ENCODE data around the gene HNRNPUL1. TPM values are rescaled to one million over a fixed set of nuclear protein-coding genes. Genes with fewer than 3 reads are reported as not detected.

The HNRNPUL1 gene
- total and polyA plus RNA-seq, 2 experiments from 2014 or later, result 111 to 112 TPM

DNA sequence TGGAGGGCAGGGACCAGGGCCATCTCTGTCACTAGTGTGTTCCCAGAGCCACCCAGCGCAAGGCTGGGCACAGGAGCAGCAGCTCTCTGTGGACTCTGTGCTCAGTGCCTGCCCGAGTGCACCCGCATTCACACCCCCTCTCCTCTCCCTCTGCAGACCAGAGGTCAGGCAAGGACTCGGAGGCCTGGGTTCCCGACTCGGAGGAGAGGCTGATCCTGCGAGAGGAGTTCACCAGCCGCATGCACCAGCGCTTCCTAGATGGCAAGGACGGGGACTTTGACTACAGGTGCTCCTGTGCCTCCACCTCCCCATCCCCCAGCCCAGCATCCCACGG lies 56.0 kb downstream of the HNRNPUL1 start:
- Histone ChIP-seq H4K20me1 (ENCODE audit: insufficient read depth) (no peaks in the 10 kb centered on the region), H3K27ac (no peak overlapping the region), H3K36me3 (ENCODE audit: low read depth) (peaks cover 12% of the 10 kb centered on the region), H3K9me3 (ENCODE audit: low read depth) (no peaks in the 10 kb centered on the region), H3K4me3 (no peak overlapping the region), H3K79me2 (ENCODE audit: insufficient read depth) (peaks cover 28% of the 10 kb centered on the region), H3F3A (ENCODE audit: insufficient read depth) (peaks cover 41% of the 10 kb centered on the region), H3K4me1 (ENCODE audit: insufficient read depth) (peaks cover 35% of the 10 kb centered on the region), H3K27me3 (replicated peaks; ENCODE audit: insufficient read depth) (no peaks in the 10 kb centered on the region), H3K9me2 (ENCODE audit: insufficient read depth) (no peaks in the 10 kb centered on the region), H2AFZ (no peak overlapping the region), H3K9ac (no peak overlapping the region), H3K4me2 (ENCODE audit: unreplicated experiment) (no peak overlapping the region)
- WGBS, 2 experiments (ENCODE audit: low coverage in 1 of 2, low lambda C conversion rate in 2 of 2, missing lambda C conversion rate in 2 of 2), result 85 to 86% methylated on average over 9 to 11 of the region's 11 CpGs
- in situ Hi-C loops (cut with MboI), result no loop called here
- DNase-seq, result no peak
- no peak for TF ChIP-seq EZH2phosphoT487 (IDR thresholded peaks at IDR 0.05; ENCODE audit: insufficient read depth, low read depth)
- TF ChIP-seq EZH2 (IDR thresholded peaks at IDR 0.05; ENCODE audit: insufficient read depth, poor library complexity, severe bottlenecking), result no peak

GRCh38 chr19:41320568-41320967 lies 56.4 kb downstream of the HNRNPUL1 start:
- DNase-seq, result no peak
- Histone ChIP-seq H3K36me3 (ENCODE audit: low read depth) (peaks cover 12% of the 10 kb centered on the region), H3F3A (ENCODE audit: insufficient read depth) (peaks cover 43% of the 10 kb centered on the region), H2AFZ (no peak overlapping the region), H4K20me1 (ENCODE audit: insufficient read depth) (no peaks in the 10 kb centered on the region), H3K9ac (no peak overlapping the region), H3K4me1 (ENCODE audit: insufficient read depth) (peaks cover 39% of the 10 kb centered on the region), H3K9me2 (ENCODE audit: insufficient read depth) (no peaks in the 10 kb centered on the region), H3K4me2 (ENCODE audit: unreplicated experiment) (no peak overlapping the region), H3K27me3 (replicated peaks; ENCODE audit: insufficient read depth) (no peaks in the 10 kb centered on the region), H3K27ac (no peak overlapping the region), H3K4me3 (no peak overlapping the region), H3K79me2 (ENCODE audit: insufficient read depth) (peaks cover 24% of the 10 kb centered on the region), H3K9me3 (ENCODE audit: low read depth) (no peaks in the 10 kb centered on the region)
- in situ Hi-C loops (cut with MboI), result no loop called here
- TF ChIP-seq EZH2phosphoT487 (IDR thresholded peaks at IDR 0.05; ENCODE audit: insufficient read depth, low read depth), result no peak
- no peak for TF ChIP-seq EZH2 (IDR thresholded peaks at IDR 0.05; ENCODE audit: insufficient read depth, poor library complexity, severe bottlenecking)
- WGBS, 2 experiments (ENCODE audit: low coverage in 1 of 2, low lambda C conversion rate in 2 of 2, missing lambda C conversion rate in 2 of 2), result 84 to 96% methylated on average over 4 of the region's 4 CpGs

GRCh38 chr19:41321204-41321599 lies 57.0 kb downstream of the HNRNPUL1 start:
- WGBS, 2 experiments (ENCODE audit: low coverage in 1 of 2, low lambda C conversion rate in 2 of 2, missing lambda C conversion rate in 2 of 2), result 74 to 80% methylated on average over 7 of the region's 7 CpGs

DNA sequence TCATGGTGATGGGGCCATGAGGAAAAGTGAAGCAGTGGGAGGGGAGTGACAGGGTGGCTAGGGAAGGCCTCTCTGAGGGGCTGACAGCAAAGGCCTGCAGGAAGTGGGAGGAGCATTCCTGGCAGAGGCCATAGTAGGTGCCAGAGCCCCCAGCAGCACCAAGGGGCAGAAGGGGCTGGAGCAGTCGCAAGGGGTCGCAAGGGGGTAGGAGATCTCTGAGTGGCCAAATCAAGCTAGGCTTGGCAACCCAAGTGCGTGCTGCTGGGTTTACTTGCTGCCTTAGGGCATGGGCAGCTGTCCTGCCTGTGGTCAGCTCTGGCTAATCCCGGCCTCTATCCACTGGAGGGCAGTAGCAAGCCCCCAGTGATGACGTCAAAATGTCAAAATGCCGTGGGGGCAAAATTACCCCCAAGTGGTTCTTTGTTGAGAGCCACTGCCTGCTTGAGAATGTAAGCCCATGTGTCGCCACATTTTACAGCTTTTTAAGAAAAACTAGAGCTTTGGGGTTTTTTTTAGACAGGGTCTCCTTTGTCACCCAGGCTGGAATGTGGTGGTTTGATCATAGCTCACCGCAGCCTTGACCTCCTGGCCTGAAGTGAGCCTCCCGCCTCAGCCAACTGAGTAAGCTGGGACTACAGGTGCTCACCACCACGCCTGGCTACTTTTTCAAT lies 57.6 kb downstream of the HNRNPUL1 start:
- Histone ChIP-seq H3K27me3 (replicated peaks; ENCODE audit: insufficient read depth) (no peaks in the 10 kb centered on the region), H3K4me1 (ENCODE audit: insufficient read depth) (peaks cover 50% of the 10 kb centered on the region), H3K27ac (peak overlapping the region; percentile 100), H3F3A (ENCODE audit: insufficient read depth) (peaks cover 51% of the 10 kb centered on the region), H2AFZ (no peak overlapping the region), H3K9me3 (ENCODE audit: low read depth) (no peaks in the 10 kb centered on the region), H3K79me2 (ENCODE audit: insufficient read depth) (peaks cover 18% of the 10 kb centered on the region), H4K20me1 (ENCODE audit: insufficient read depth) (no peaks in the 10 kb centered on the region), H3K4me3 (no peak overlapping the region), H3K9me2 (ENCODE audit: insufficient read depth) (no peaks in the 10 kb centered on the region), H3K4me2 (ENCODE audit: unreplicated experiment) (peak overlapping the region; percentile 88), H3K9ac (peak overlapping the region; percentile 92), H3K36me3 (ENCODE audit: low read depth) (peaks cover 11% of the 10 kb centered on the region)
- in situ Hi-C loops (cut with MboI), result no loop called here
- 56 to 58% methylated on average over 10 of the region's 10 CpGs for WGBS, 2 experiments (ENCODE audit: low coverage in 1 of 2, low lambda C conversion rate in 2 of 2, missing lambda C conversion rate in 2 of 2)
- no peak for TF ChIP-seq EZH2phosphoT487 (IDR thresholded peaks at IDR 0.05; ENCODE audit: insufficient read depth, low read depth)
- no peak for TF ChIP-seq EZH2 (IDR thresholded peaks at IDR 0.05; ENCODE audit: insufficient read depth, poor library complexity, severe bottlenecking)
- DNase-seq, result peak; percentile 81

More at GRCh38 chr19:41321204-41321599, 57.0 kb downstream of the HNRNPUL1 start:
- no peaks in the 10 kb centered on the region for H4K20me1 ChIP-seq (ENCODE audit: insufficient read depth)
- peaks cover 12% of the 10 kb centered on the region for H3K36me3 ChIP-seq (ENCODE audit: low read depth)
- H3K9me3 ChIP-seq (ENCODE audit: low read depth), result no peaks in the 10 kb centered on the region
- no peaks in the 10 kb centered on the region for H3K27me3 ChIP-seq (replicated peaks; ENCODE audit: insufficient read depth)
- no peak overlapping the region for H2AFZ ChIP-seq
- H3K9me2 ChIP-seq (ENCODE audit: insufficient read depth), result no peaks in the 10 kb centered on the region
- H3K27ac ChIP-seq, result peak overlapping the region; percentile 100
- no peak overlapping the region for H3K9ac ChIP-seq
- in situ Hi-C loops (cut with MboI), result no loop called here
- DNase-seq, result no peak
- H3F3A ChIP-seq (ENCODE audit: insufficient read depth), result peaks cover 47% of the 10 kb centered on the region
- no peak for TF ChIP-seq EZH2phosphoT487 (IDR thresholded peaks at IDR 0.05; ENCODE audit: insufficient read depth, low read depth)
- TF ChIP-seq EZH2 (IDR thresholded peaks at IDR 0.05; ENCODE audit: insufficient read depth, poor library complexity, severe bottlenecking), result no peak
- H3K4me3 ChIP-seq, result no peak overlapping the region
- peaks cover 18% of the 10 kb centered on the region; the same call in 1 of the 2 replicates for H3K79me2 ChIP-seq (ENCODE audit: insufficient read depth)
- H3K4me1 ChIP-seq (ENCODE audit: insufficient read depth), result peaks cover 46% of the 10 kb centered on the region
- no peak overlapping the region for H3K4me2 ChIP-seq (ENCODE audit: unreplicated experiment)
